HG02870 (cell line): ENCODE measurements around the gene SBNO2.
"Not testable (repeated sequence)": the region's sequence is repeated elsewhere in the genome, so short reads cannot be mapped to it uniquely, and the experiment has no call there.

ENCODE experiments used
- ATAC-seq: cut with Tn5 transposase; IDR thresholded peaks from one replicate; pipeline ENCODE4 v1.9.1; 2021; ENCODE audit warnings: mild to moderate bottlenecking, moderate library complexity; ENCODE audit not compliant: unreplicated experiment

Gene SBNO2

DNA sequence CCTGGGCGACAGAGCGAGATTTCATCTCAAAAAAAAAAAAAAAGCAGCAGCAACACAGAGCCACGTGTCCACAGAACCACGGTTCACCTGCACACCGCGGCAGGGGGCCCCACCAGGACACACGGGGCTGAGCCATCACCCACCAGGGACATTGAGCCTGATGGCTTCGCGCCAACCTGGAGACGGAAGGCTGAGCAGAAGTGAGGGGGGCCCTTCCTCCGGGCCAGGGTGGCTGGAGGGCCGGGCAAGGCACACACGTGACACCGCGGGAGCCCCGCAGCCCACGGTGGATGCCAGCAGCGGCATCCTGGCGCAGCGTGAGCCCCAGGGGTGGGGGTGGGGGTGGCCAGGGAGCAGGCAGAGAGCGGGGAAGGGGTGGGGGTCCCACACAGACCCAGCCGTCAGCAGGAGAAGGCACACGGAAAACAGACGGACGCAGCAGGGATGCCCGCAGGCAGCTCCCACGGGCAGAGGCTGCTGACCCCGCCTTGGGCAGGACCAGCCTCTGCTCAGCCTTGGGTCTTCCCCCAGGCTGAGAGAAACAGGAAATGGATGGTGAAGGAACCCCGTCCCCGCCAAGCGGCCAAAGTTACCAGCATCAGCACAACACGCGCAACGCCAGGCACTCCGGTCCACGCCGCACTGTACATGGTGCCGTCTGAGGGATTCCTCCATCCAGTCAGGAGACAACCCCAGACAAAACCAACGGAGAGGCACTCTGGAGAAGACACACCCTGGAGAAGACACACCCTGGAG, 33.6 kb downstream of the SBNO2 start:
- ATAC-seq = no peak

DNA sequence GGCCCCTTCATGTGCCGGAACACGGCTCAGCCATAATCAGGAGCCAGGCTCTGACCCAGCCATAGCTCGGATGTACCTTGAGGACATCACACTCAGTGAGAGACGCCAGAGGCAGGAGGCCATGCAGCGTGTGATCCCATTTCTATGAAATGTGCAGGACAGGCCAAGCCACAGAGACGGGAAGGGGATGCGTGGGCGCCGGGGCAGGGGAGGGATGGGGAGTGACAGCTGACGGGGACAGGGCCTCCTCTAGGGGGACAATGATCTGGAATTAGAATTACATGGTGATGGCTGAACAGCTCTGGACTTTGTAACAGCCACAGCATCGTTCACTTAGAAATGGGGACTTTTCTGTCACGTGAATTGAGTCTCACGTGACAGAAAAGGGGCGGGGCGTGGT, 34.9 kb downstream of the SBNO2 start:
- ATAC-seq = no peak

DNA sequence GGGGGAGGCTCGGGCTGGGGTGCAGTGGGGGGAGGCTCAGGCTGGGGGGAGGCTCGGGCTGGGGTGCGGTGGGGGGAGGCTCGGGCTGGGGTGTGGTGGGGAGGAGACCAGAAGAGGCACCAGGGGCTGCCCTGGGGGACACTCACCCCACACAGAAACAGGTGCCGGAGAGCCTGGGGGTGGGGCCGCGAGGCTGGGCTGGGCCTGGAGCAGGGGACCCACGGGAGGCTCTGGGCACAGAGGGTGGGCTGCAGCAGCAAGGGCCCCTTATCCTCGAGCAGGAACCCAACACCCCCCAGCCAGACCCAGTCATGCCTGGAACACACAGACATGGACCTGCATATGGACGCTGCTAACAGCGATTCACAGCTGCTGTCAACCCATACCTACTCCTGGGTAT, 35.9 kb downstream of the SBNO2 start:
- no peak for ATAC-seq

DNA sequence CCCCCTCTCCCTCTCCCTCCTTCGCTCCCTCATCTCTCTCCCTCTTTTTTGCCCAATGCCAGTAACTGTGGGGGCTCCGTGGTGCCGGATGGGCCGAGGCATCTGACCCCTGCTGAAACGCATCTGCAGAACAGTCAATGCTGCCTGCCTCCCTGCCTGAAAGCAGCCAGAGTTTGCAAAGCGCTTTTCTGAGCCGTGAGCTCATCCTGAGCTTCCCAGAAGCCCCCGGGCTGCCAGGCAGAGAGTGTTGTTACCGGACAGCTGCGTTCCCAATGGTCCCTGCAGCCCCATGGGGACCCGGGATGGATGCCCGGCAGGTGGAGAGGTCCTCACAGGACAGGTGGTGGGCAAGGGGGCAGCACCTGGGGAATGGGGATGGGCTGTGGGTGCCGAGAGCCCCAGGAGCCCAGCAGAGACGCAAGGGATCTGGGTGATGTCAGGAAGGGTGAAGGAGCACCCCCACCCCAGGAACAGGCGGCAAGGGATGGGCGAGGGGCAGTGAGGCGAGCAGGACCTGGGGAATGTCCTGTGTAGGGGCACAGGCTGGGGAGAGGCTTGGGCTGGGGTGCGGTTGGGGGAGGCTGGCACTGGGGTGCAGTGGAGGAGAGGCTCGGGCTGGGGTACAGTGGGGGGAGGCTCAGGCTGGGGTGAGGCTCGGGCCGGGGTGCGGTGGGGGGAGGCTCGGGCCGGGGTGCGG, 37.3 kb downstream of the SBNO2 start:
- no peak for ATAC-seq

DNA sequence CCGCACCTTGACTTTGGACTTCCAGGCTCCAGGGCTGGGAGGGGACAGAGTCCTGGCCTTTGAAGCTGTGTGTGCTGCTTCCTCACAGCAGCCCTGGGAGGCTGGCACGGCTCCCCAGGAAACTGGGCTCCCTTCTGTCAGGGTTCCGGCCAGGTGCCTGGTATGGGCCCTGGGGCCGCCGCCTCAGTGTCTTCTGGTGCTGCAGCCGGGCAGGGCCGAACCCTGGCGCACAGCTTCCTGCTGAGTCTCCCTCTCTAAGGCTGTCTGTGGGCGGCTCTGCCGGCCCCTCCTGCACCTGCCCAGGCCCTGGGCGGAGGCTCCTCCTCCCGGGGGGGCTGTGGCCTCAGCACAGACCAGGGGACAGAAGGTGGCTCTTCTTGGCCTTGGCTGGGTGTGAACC, 37.9 kb downstream of the SBNO2 start:
- ATAC-seq = no peak

DNA sequence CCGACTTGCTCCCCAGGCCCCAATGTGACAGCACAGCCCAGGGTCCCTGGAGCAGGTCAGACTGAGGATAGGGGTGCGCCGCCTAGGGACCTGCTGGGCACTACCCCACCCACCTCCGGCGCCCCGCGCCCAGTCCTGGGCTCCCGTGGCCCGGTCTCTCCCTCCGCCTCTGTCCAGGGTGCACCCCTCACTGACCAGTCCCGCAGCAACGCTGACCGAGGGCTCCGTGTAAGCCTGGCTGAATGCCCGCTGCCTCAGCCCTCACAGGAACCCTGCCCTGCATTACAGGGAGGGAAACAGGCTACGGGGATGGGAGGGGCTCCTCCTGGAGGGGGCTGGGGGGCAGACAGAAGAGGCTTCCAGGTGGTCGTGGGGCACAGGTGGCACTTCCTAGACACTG, 38.6 kb downstream of the SBNO2 start:
- no peak for ATAC-seq

DNA sequence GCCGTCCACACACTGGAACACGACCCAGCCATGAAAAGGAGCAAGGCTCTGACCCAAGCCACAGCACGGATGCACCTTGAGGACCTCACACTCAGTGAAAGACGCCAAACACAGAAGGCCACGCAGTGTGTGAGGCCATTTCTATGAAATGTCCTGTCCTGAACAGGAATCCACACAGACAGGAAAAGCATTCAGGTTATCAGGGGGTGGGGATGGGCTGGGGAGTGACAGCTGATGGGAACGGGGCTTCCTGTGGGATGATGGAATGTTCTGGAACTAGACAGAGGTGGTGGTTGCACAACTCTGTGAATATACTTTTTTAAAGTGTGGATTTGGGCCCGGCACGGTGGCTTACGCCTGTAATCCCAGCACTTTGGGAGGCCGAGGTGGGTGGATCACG, 39.6 kb downstream of the SBNO2 start:
- no peak for ATAC-seq

DNA sequence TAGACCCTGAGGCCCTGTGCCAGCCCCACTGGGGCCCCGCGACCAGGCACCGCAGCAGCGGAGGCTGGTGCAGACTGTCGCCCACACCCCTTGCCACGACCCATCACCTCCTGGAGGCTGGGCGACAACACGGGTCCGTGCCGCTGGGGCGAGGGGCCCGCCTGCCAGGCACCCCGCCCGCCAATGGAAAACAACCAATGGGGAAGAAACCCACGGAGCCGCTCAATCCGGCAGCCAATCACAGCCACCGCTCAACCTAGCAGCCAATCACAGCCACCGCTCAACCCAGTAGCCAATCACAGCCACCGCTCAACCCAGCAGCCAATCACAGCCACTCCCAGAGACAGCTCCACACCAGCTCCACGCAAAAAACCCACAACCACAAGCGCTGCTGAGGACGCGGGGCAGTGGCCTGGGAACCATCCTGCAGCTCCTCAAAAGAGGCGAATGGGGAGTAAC, 40.6 kb downstream of the SBNO2 start:
- peak; percentile 73 for ATAC-seq

DNA sequence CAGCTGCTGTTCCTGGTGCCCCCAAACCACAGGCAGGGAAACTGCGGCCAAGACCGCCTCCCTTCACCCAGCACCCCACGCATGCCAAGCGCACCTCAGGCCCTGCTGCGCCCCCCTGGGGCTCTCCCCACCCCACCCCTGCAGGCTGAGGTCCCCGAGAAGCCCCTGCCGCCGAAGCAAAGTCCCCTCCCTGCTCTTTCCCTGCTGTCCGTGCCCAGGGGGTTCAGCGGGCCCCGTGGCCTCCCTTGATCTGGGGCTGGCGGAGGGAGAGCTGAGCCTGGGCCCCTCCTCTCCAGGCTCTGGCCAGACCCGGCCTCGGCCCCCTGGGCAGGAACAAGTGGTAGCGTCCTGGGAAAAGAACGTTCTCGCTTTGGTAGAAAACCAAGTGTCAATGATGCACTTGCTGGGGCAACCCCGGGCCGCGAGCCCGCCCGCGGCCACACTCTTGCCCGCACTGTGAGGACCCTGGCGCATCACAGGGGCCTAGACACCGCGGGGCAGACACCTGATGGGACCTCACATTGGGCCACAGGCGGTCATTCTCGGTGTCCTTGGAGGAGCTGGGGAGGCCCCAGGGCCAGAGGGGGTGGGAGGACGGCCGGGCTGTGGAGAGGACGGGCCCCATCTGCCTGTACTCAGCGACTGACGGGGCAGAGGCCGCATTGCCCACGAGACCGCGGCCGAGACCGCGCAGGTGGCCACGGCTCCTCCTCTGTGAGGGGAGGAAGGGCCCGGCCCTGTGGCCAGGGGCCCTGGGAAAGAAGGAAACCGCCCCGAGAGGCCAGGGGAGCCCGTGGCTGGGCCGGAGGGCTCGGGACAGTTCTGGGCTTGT, 41.3 kb downstream of the SBNO2 start:
- peak; percentile 2 for ATAC-seq

DNA sequence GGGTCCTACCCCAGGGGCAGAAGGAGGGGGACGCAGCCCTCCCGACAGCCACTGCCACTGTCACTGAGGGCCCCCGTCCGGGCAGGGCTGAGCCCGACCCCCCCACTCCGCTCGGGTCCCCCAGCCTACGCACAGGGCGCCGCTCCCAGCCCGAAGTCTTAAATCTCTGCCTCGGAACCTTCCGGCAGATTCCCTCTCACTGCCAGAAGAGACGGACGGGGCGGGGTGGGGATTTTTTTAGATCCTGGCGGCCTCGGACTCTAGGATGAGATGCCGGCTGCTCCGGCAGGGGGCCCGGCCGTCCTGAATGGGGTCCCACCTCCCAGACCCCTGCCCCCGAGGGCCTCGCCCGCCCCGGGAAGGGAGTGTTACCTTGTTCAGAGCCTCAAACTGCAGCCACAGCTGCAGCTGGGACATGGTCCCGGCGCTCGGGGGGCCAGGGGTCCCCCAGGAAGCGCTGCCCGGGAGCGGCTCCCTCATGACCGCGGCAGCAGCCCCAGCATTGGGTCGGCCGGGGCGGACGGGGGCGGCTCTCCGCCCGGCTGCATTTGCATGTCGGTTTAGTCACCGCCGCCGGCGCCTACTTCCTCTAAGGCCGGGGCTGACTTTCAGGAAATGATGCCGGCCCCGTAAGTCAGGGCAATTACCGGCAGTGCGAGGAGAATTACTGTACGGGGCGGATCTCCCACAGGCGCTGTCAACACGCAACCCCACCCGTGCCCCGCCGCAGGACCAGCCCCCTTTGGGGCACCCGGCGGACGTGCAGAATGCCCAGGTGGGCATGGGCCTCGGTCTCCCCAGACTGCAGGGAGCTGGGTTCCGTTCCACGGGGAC, 42.1 kb downstream of the SBNO2 start:
- peak; percentile 37 for ATAC-seq

DNA sequence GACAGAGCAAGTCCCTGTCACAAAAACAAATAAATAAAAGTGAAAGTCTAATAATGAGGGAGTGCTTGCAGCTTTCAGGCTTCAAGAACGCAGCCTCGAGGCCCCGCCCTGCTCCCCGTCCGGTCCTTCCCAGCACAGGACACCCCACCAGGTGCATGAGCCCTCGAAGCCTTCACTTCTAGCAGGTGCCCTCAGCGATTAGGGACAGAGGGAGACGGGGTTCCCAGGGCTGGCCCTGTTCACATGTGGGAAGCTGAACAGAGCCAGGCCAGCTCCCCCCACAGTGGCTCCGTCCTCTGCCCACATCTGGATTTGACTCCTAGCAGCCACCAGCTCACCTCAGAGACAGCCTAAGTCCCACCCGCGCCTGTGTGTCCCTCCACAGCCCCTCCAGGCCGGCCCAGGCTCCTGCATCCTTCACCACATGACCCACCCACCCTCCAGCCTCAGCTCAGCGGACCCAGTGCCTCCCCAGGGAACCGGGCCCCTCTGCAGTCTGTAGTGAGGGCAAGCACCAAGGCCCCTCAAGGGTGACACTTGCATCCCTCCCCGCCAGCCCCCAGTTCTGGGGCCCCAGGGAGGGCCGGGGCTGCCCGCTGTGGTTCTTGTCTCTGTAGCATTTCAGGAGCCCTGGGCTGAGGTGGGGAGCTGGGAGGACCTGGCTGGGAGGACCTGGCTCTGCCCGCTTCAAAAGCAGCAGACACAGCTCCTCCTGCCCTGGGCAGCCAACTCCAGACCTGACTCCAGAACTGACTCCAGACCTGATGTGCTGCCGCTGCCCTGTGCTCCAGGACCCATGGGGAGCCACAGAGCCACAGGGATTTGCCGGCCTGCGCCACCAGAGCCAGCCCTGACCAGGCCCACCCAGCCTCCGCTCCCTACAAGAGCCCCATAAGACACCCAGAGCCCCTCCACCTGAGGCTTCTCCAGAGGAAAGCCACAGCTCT, 43.0 kb downstream of the SBNO2 start:
- ATAC-seq = no peak

DNA sequence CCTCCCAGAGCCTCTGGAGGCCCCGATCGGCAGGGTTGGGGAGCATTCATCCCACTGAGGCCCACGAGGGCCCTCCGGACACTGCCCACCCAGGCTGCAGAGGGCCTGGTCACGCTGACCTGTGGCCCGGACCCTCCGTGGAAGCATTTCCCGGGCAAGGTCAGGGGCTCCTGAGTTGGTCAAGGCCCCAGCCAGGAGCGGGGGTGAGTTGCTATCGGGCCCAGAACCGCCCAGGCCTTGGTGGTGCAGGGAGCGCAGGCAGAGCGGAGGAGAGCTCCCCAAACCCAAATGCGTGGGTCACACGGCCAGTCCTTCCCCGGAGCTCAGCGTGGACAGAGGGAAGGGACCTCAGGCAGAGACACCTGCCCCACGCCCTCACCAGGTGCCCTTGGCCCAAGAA, 44.5 kb downstream of the SBNO2 start:
- no peak for ATAC-seq

DNA sequence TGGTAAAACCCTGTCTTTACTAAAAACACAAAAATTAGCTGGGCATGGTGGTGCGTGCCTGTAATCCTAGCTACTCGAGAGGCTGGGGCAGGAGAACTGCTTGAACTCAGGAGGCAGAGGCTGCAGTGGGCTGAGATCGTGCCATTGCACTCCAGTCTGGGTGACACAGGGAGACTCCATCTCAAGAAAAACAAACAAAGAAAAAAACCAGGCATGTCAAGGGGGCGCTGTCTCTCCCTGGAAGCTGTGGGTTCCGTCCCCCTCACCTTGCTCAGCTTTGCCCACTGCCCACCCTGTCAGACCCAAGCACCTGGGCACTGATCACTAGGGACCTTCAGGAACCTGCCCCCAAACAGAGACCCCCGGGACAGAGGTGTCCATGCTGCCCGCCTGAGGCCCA, 45.0 kb downstream of the SBNO2 start:
- ATAC-seq = not testable (repeated sequence)

DNA sequence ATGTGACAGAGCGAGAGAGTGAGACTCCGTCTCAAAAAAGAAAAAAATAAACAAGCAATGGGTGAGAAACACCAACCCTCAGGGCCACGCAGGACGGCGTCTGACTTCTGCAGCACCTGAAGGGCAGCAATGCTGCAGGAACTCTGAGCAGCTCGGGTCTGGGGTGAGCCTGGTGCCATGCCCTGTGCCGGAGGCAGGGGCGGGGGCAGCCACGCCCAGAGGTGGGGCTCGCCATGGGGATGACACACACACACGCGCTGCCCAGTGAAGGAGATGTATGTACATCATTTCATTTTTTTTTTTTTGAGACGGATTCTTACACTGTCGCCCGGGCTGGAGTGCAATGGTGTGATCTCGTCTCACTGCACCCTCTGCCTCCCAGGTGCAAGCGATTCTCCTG, 46.0 kb downstream of the SBNO2 start:
- no peak for ATAC-seq

DNA sequence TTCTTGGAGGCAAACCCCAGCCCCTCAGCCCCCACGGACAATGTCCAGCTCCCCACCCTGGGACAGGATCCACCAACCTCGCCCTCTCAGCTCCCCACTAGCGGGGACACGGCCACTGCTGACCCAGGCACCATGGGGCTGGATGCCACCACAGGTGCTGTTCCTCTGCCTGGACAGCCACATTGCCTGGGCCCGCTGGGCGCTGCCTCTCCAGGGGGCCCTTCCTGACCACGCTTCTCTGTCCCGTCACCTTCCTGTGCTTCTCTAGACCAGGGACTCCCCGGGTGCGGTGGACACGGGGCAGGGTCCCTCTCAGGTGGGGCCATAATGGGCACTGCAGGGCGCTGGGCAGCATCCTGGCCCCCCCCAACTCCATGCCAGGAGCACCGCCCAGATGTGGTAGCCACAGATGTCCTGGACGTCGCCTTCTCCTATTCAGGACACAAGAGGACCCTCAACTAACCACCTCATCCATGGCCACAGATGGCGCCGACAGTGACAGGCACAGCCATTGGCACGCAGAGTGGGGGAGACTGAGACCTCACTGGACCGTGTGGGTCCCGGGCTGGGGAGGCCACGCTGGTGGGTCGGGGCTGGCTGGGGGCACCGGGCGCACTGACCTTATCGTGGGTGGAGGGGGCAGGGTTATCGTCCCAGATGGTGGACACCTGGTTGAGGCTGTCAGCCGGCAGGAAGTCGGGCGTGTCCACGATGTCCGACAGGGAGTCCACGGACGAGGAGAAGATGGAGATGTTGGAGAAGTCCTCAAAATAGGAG, 46.9 kb downstream of the SBNO2 start:
- ATAC-seq = no peak

DNA sequence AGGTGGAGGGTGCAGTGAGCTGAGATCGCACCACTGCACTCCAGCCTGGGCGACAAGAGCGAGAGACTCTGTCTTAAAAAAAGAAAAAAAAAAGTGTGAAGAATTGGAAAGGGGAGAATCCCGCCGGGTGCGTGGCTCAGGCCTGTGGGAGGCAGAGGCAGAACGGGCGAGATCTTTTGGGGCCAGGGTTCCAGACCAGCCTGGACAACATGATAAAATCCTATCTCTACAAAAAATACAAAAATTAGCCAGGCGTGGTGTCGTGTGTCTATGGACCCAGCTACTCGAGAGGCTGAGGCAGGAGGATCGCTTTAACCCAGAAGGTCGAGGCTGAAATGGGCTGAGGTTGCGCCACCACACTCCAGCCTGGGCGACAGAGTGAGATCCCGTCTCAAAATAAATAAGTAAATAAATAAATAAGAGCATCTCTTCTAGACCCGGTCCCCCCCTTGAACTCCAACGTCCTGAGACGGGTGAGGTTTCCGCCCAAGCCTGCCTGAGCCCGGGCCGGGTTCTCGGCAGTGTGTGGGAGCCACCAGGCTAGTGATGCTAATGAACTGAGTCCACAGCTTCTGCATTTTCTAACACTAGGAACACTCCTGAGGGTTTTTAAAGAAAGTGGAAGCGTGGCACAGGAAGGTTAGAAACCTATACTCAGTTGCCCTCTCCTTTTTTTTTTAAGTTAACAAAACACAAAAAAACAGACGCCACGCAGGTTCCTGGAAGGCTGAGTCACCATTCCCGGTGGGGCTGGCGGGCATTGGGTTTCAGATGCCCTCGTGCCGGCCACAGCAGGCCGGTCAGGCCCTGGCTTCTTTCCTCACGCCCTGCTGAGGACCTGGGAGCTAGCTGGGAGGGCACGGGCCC, 48.2 kb downstream of the SBNO2 start:
- no peak for ATAC-seq

DNA sequence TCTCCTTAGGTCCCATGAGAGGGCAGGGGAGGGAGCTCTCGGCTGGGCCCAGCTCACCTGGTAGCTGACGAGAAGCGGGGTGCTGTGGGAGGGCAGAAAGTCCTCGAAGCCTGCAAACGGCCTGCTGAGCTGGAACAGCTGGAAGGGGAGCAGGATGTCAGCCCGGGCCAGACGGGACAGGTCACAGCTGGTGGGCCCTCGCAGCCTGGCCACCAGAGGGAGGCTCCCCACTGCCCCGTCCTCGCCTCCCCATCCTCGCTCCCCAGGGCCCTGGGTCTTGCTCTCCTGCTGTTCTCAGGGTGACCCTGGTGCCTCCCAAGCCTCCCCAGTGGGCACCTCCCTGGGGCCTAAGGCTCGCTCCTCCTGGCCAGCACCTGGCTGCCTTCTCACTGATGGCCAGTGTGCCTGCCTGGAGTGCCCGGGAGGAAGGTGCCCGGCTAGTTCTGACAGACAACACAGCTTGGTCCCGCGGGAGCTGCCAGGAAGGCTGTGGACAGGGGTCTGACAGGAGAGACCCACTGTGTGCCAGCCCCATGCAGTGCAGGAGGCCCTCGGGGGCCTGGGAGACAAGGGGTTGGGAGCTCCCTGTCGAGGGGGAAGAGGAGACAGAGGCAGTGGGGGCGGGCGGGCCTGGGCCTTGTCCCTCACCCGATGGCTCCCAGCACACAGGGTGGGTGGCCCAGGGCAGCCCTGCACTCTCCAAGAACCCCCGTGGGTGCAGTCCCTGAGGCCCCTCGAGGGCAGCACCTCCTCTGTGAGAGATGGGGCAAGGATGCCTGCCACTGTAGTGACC, 50.0 kb downstream of the SBNO2 start:
- no peak for ATAC-seq
